Stomach (tissue), 9 donors: ENCODE data around the gene S100P. TPM values are rescaled to one million over a fixed set of nuclear protein-coding genes. Genes with fewer than 3 reads are reported as not detected.
"Not testable (repeated sequence)": the region's sequence is repeated elsewhere in the genome, so short reads cannot be mapped to it uniquely, and the experiment has no call there.

ENCODE experiments used
- DNase-seq, 2 donors: peaks; one replicate each; pipeline versions ENCODE4 v3.0.0 to v3.0.0-alpha.2; 2013 to 2019
- H3K27ac ChIP-seq, 5 donors: fragments of 200-600 bp in 4 of 5; sonication (generic) in 4 of 5; one replicate each; pipeline ENCODE4 v1.5.1; 2013 to 2019; ENCODE audit warnings: mild to moderate bottlenecking in 1 of 5, moderate library complexity in 1 of 5
- H3K27me3 ChIP-seq, 3 donors: fragments of 200-600 bp; sonication (generic); one replicate each; pipeline ENCODE4 v1.5.1; 2017 to 2019; ENCODE audit warnings: mixed run types in 1 of 3
- H3K36me3 ChIP-seq, 4 donors: fragments of 200-600 bp; sonication (generic); 1 replicate in 3 of 4; 2 replicates in 1 of 4; pipeline ENCODE4 v1.5.1; 2016 to 2019
- H3K4me1 ChIP-seq, 4 donors: fragments of 200-600 bp; sonication (generic); one replicate each; pipeline ENCODE4 v1.5.1; 2016 to 2019
- H3K4me3 ChIP-seq, 4 donors: fragments of 200-600 bp; sonication (generic) in 3 of 4; one replicate each; pipeline ENCODE4 v1.5.1; 2016 to 2019; ENCODE audit warnings: mild to moderate bottlenecking in 1 of 4
- H3K9me3 ChIP-seq, 4 donors: fragments of 200-600 bp; sonication (generic); one replicate each; pipeline ENCODE4 v1.5.1; 2016 to 2019
- EP300 ChIP-seq: sonication (generic); formaldehyde crosslinking; IDR thresholded peaks from one replicate; pipeline ENCODE4 v1.6.1; 2017; ENCODE audit warnings: antibody characterized with exemption
- POLR2A ChIP-seq, 4 donors: fragments of 450-650 bp; IDR thresholded peaks; one replicate each; pipeline ENCODE4 v1.6.1; 2016; ENCODE audit warnings: antibody characterized with exemption in 4 of 4, control low read depth in 2 of 4, mild to moderate bottlenecking in 1 of 4, moderate library complexity in 1 of 4
- POLR2AphosphoS5 ChIP-seq, 3 donors: sonication (generic); formaldehyde crosslinking; IDR thresholded peaks; one replicate each; pipeline ENCODE4 v1.6.1; 2016; ENCODE audit warnings: antibody characterized with exemption in 3 of 3
- WGBS, 5 donors: extraction: QIAGEN DNeasy Blood & Tissue Kit in 3 of 5; methylation state at CpG; one replicate each; pipeline versions ENCODE4 v1.1.5 to v1.1.7; 2013 to 2018; 5-methylcytosine and 5-hydroxymethylcytosine counted together
- intact Hi-C: fragments of 100-400 bp; cut with DNase I; formaldehyde crosslinking; loops from one replicate; pipeline ENCODE4 v1.15.1; 2023; ENCODE audit warnings: low total_unique reads
- polyA plus RNA-seq, 3 donors: library from polyadenylated mRNA; stranded (reverse); fragments of 200-250 nt; gene quantifications; one replicate each; pipeline ENCODE4 v1.2.3, GENCODE V29; 2013
- total RNA-seq, 5 donors: library from RNA; depleted of rRNA; stranded (reverse); fragments of >200 nt; gene quantifications; one replicate each; pipeline versions ENCODE4 v1.1.0 to v1.2.3, GENCODE V29; 2014 to 2016
- TF ChIP-seq, protein P1 (sequence below), 7 experiments: fragments of 450-650 bp in 4 of 7; fragments of 200-600 bp in 3 of 7; sonication (generic) in 3 of 7; IDR thresholded peaks; one replicate each; pipeline ENCODE4 v1.5.1; 2016 to 2019; ENCODE audit warnings: antibody characterized with exemption in 7 of 7, control low read depth in 2 of 7, mild to moderate bottlenecking in 1 of 7
- donor health status: healthy with polysubstance abuse.
- donor health status: Bipolar disorder and iron deficiency.
- donor health status: healthy.

Gene S100P
- total and polyA plus RNA-seq, 8 donors: 3.1 to 2,173 (median 142) TPM; not detected in 1

DNA sequence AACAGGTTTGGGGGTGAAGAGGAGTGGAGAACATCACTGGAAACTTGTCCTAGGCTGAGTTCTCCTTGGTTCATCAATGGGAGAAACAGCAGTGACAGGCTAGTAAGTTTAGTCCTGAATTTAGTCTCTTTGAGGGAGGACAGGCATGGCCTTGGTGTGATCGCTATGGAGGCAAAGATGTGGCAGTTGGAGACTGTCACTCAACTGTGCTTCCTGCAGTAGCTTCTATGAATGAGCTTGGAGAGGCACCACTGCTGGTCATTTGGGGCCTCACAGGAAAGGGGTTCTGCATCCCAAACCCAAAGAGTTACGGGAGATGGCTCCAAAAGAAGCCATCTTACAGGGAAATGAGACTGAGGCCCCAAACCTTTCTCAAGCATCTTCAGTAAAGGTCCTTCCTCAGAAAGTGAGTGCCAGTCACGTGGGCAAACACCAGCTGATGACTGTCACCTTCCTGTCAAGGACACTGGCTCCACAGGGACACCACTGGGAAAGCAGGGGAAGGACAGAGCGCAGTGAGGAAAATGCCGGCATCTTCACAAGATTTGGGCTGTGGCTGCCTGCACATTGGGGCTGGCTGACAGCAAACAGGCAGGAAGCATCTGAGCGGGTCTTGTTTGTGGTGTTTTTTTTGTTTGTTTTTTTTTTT lies 46.0 kb upstream of the S100P start:
- H3K4me3 ChIP-seq: no peak overlapping the region
- peaks cover 5 to 13% (median 10%) of the 10 kb centered on the region in 4 donors for H3K36me3 ChIP-seq
- H3K27me3 ChIP-seq: no peaks in the 10 kb centered on the region
- 49 to 74% (median 60%) methylated on average over 6 of the region's 6 CpGs for WGBS, 5 donors
- H3K4me1 ChIP-seq: peaks cover 5 to 11% (median 9%) of the 10 kb centered on the region in 4 donors
- H3K27ac ChIP-seq: no peak overlapping the region
- intact Hi-C loops: no loop called here
- no peak for DNase-seq
- no peaks in the 10 kb centered on the region for H3K9me3 ChIP-seq
- TF ChIP-seq, protein P1, sequence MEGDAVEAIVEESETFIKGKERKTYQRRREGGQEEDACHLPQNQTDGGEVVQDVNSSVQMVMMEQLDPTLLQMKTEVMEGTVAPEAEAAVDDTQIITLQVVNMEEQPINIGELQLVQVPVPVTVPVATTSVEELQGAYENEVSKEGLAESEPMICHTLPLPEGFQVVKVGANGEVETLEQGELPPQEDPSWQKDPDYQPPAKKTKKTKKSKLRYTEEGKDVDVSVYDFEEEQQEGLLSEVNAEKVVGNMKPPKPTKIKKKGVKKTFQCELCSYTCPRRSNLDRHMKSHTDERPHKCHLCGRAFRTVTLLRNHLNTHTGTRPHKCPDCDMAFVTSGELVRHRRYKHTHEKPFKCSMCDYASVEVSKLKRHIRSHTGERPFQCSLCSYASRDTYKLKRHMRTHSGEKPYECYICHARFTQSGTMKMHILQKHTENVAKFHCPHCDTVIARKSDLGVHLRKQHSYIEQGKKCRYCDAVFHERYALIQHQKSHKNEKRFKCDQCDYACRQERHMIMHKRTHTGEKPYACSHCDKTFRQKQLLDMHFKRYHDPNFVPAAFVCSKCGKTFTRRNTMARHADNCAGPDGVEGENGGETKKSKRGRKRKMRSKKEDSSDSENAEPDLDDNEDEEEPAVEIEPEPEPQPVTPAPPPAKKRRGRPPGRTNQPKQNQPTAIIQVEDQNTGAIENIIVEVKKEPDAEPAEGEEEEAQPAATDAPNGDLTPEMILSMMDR (IDR thresholded peaks at IDR 0.05): no peak
- TF ChIP-seq POLR2AphosphoS5 (IDR thresholded peaks at IDR 0.05) (no peak), POLR2A (IDR thresholded peaks at IDR 0.05) (no peak), EP300 (no peak)

DNA sequence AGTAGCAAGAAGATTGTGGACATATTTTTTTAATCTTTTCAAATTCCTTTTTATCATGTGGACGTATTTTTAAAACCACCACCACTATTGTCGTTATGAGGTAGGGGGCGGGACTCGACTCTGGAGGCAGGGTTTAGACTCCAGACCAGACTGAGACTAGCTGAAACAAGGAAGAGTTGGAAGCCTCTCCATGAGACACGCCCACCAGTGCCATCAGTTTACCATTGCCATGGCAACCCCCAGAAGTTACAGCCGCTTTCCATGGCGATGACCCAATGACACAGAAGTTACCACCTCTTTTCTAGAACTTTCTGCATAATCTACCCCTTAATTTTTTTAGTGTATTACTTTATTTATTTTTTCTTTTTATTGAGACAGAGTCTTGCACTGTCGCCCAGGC lies 44.5 kb upstream of the S100P start:
- WGBS, 5 donors: 87 to 93% (median 90%) methylated on average over 8 of the region's 8 CpGs
- intact Hi-C loops: no loop called here

DNA sequence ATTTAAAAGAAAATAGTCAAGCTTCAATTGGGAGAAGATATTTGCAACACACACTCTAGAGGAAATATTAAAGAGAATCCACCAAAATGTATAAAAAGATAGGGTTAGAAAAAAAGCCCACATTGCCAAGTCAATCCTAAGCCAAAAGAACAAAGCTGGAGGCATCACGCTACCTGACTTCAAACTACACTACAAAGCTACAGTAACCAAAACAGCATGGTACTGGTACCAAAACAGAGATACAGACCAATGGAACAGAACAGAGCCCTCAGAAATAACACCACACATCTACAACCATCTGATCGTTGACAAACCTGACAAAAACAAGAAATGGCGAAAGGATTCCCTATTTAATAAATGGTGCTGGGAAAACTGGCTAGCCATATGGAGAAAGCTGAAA lies 39.5 kb upstream of the S100P start:
- H3K4me3 ChIP-seq, H3K36me3 ChIP-seq, H3K27me3 ChIP-seq, H3K27ac ChIP-seq, intact Hi-C loops, H3K9me3 ChIP-seq, DNase-seq: not testable (repeated sequence)
- peaks cover 2 to 12% (median 9%) of the 10 kb centered on the region in 4 donors for H3K4me1 ChIP-seq
- 46 to 93% (median 73%) methylated on average over 2 to 3 of the region's 3 CpGs for WGBS, 5 donors

More for the DNA sequence above, 44.5 kb upstream of the S100P start:
- Histone ChIP-seq H3K27ac (no peak overlapping the region), H3K4me3 (no peak overlapping the region), H3K9me3 (no peaks in the 10 kb centered on the region), H3K36me3 (no peaks in the 10 kb centered on the region), H3K4me1 (no peaks in the 10 kb centered on the region), H3K27me3 (no peaks in the 10 kb centered on the region)
- TF ChIP-seq POLR2A (IDR thresholded peaks at IDR 0.05): no peak
- no peak for TF ChIP-seq POLR2AphosphoS5 (IDR thresholded peaks at IDR 0.05)
- TF ChIP-seq, protein P1 (IDR thresholded peaks at IDR 0.05): no peak
- DNase-seq: no peak

DNA sequence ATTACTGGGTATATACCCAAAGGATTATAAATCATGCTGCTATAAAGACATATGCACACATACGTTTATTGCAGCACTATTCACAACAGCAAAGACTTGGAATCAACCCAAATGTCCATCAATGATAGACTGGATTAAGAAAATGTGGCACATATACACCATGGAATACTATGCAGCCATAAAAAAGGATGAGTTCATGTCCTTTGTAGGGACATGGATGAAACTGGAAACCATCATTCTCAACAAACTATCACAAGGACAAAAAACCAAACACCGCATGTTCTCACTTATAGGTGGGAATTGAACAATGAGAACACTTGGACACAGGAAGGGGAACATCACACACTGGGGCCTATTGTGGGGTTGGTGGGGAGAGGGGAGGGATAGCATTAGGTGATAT lies 38.4 kb upstream of the S100P start:
- WGBS, 5 donors: 87 to 98% (median 90%) methylated on average over 2 of the region's 2 CpGs
- H3K27ac ChIP-seq, H3K36me3 ChIP-seq, intact Hi-C loops, H3K27me3 ChIP-seq, H3K9me3 ChIP-seq, DNase-seq, H3K4me3 ChIP-seq: not testable (repeated sequence)
- peaks cover 4 to 15% (median 12%) of the 10 kb centered on the region in 4 donors for H3K4me1 ChIP-seq

DNA sequence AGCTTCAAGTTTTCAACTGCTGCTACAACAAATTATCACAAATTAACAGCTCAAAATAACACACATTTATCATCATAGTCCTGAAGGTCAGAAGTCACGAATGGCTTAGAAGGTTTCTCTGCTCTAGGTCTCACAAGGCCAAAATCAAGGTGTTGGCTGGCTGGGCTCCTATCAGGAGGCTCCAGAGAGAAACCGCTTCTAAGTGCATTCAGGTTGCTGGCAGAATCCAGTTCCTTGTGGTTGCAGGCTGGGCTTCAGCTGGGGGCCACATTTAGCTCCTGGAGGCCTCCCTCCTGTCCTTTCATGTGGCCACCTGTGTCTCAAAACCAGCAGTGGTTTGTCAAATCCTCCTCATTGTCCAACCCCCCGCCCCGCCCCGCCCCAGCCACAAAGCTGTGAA lies 37.8 kb upstream of the S100P start:
- no peak for DNase-seq
- WGBS, 5 donors: 85 to 96% (median 92%) methylated on average over 5 of the region's 5 CpGs
- intact Hi-C loops: no loop called here

More for the DNA sequence above, 37.8 kb upstream of the S100P start:
- Histone ChIP-seq H3K36me3 (no peaks in the 10 kb centered on the region), H3K27ac (no peak overlapping the region), H3K9me3 (no peaks in the 10 kb centered on the region), H3K4me1 (peaks cover 4 to 15% (median 12%) of the 10 kb centered on the region in 4 donors), H3K27me3 (peaks cover 0 to 5% (median 0%) of the 10 kb centered on the region in 3 donors), H3K4me3 (no peak overlapping the region)
- TF ChIP-seq POLR2A (IDR thresholded peaks at IDR 0.05) (no peak), EP300 (no peak), POLR2AphosphoS5 (IDR thresholded peaks at IDR 0.05) (no peak)
- TF ChIP-seq, protein P1 (IDR thresholded peaks at IDR 0.05): no peak
